Gastrocnemius medialis (tissue), 4 donors: ENCODE results near the gene EFS.

ENCODE experiments used
- CTCF ChIP-seq, 5 experiments: fragments of 450-650 bp in 3 of 5; fragments of 200-600 bp in 2 of 5; sonication (generic) in 2 of 5; IDR thresholded peaks in 4 of 5; conservative IDR thresholded peaks in 1 of 5; 1 replicate in 4 of 5; 2 replicates in 1 of 5; pipeline ENCODE4 v1.5.1; 2016 to 2019; ENCODE audit warnings: antibody characterized with exemption in 5 of 5, mild to moderate bottlenecking in 3 of 5, moderate library complexity in 3 of 5
- POLR2A ChIP-seq, 2 donors: fragments of 450-650 bp; IDR thresholded peaks; one replicate each; pipeline ENCODE4 v1.6.1; 2017; ENCODE audit warnings: antibody characterized with exemption in 2 of 2, mild to moderate bottlenecking in 2 of 2, moderate library complexity in 2 of 2

DNA sequence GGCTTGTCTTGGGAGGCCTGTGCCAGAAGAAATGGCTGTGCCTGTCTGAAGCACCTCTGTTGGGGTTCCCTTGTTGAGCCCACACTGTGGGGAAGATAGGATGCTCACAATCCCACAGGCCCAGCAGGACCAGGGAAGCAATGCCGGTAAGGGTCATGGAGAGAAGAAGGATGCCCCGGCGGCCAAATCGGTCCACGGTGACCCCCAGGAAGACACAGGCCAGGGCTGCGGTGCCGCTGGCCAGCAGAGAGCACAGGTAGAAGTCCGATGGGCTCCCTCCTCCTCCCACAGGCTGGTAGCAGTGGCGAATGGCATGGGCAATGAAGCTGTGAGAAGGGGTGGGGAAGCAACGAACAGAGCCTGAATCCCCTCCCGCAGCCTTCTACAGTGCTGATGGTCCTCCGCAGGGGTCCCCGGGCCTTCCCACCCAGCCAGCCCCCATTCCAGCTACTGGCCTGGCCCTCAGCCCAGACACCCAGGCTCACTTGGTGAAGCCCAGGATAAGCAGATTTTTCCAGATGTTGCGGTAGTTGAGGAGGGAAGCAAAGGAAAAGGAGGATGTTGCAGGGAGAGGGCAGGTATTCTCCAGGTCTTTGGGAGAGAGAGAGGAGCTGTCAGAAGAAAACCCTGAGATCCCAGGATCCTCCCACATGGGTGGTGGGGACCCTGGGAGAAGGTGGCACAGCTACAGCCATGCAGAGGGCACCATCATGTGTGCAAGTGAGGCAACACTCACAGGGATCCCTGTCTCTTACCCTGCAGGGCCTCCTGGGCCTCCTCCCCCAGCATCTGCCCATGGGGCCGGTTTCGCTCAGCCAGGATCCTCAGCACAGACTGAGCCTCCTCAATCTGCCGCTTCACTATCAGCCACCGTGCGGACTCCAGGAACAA, 17.3 kb downstream of the EFS start:
- TF ChIP-seq CTCF (IDR thresholded peaks at IDR 0.05 in 4 of 5, conservative IDR thresholded peaks at IDR 0.05 in 1 of 5) = no peak
- no peak for TF ChIP-seq POLR2A (IDR thresholded peaks at IDR 0.05)
